Transverse colon (tissue), 4 donors: Measurements from ENCODE around the gene CBX2. TPM values are rescaled to one million over a fixed set of nuclear protein-coding genes. Genes with fewer than 3 reads are reported as not detected.

Experiments
- DNase-seq: peaks from one replicate; pipeline ENCODE4 v3.0.0-alpha.2; 2019
- H3K27ac ChIP-seq, 4 donors: fragments of 200-600 bp; sonication (generic); 2 replicates each; pipeline ENCODE4 v1.5.1; 2016 to 2018; ENCODE audit warnings: inconsistent platforms in 4 of 4
- H3K27me3 ChIP-seq: fragments of 200-600 bp; sonication (generic); 2 replicates; pipeline ENCODE4 v1.5.1; 2017; ENCODE audit warnings: inconsistent platforms
- H3K36me3 ChIP-seq, 4 donors: fragments of 200-600 bp; sonication (generic); 2 replicates each; pipeline ENCODE4 v1.5.1; 2017 to 2019; ENCODE audit warnings: inconsistent platforms in 4 of 4
- H3K4me1 ChIP-seq, 4 donors: fragments of 200-600 bp; sonication (generic); 2 replicates each; pipeline ENCODE4 v1.5.1; 2017 to 2020; ENCODE audit warnings: inconsistent platforms in 4 of 4
- H3K4me3 ChIP-seq, 4 donors: fragments of 200-600 bp; sonication (generic); 1 replicate in 1 of 4; 2 replicates in 3 of 4; pipeline versions ENCODE4 v1.5.1 to v1.6.1; 2017 to 2019; ENCODE audit warnings: inconsistent platforms in 4 of 4
- H3K9me3 ChIP-seq, 2 donors: fragments of 200-600 bp; sonication (generic); 2 replicates each; pipeline ENCODE4 v1.5.1; 2017 to 2019; ENCODE audit warnings: inconsistent platforms in 2 of 2
- EP300 ChIP-seq: sonication (generic); formaldehyde crosslinking; IDR thresholded peaks from one replicate; pipeline ENCODE4 v1.6.1; 2017; ENCODE audit warnings: antibody characterized with exemption, low read depth
- POLR2A ChIP-seq: fragments of 450-650 bp; IDR thresholded peaks from one replicate; pipeline ENCODE4 v1.6.1; 2016; ENCODE audit warnings: antibody characterized with exemption, mild to moderate bottlenecking, moderate library complexity
- POLR2AphosphoS5 ChIP-seq, 3 donors: sonication (generic); formaldehyde crosslinking; IDR thresholded peaks; one replicate each; pipeline ENCODE4 v1.6.1; 2016; ENCODE audit warnings: antibody characterized with exemption in 3 of 3
- WGBS, 2 donors: methylation state at CpG; one replicate each; pipeline ENCODE4 v1.1.5; 2018; ENCODE audit warnings: low coverage in 1 of 2; 5-methylcytosine and 5-hydroxymethylcytosine counted together
- in situ Hi-C, 4 donors: fragments of 200-750 bp; cut with MboI; loops; one replicate each; pipeline versions ENCODE4 v1.15.0 to v1.15.1; 2017; ENCODE audit warnings: low sequenced_read_pairs in 3 of 4, low pct_ligation_motif_present in 1 of 4, low pct_unique_long_range_greater_than_20kb in 1 of 4
- intact Hi-C: fragments of 100-400 bp; cut with DNase I; formaldehyde crosslinking; loops from one replicate; pipeline ENCODE4 v1.15.1; 2023; ENCODE audit warnings: low total_unique reads
- total RNA-seq, 4 donors: library from RNA; depleted of rRNA; stranded (reverse); fragments of >200 nt; gene quantifications; one replicate each; pipeline ENCODE4 v1.1.0, GENCODE V29; 2016
- TF ChIP-seq, protein P1 (sequence below), 5 experiments: fragments of 200-600 bp in 3 of 5; fragments of 450-650 bp in 2 of 5; sonication (generic) in 3 of 5; IDR thresholded peaks; 1 replicate in 2 of 5; 2 replicates in 3 of 5; pipeline ENCODE4 v1.5.1; 2016 to 2017; ENCODE audit warnings: antibody characterized with exemption in 5 of 5, inconsistent platforms in 3 of 5, mild to moderate bottlenecking in 2 of 5, moderate library complexity in 1 of 5

CBX2 gene
- total RNA-seq, 4 donors from 2014 or later: 0.27 to 0.64 TPM; not detected in 2

DNA sequence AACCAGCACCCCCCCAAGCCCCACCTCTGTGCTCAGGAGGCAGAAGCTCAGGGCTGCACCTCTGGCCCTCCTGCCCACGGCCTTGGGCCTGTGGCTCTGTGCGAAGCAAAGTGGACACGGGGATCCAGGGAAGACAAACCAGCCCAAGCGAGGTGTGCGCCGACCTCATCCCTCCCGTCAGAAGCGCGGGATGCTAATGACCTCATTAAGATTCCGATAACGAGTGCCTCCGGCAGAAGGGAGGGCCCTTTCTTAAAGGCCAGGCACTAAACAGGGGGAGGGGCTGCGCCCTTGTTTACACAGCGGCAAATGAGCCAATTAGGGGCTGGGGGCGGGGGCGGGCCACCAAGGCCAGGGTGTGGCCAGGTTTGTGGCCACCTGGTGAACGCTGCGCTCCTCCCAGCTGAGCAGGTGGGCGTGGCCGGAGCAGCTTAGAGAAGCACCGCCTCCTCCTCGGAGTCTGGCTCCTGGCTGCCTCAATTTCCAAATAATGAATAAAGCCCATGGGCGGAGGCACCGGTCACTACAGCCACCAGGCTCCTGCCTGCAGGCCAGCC is 58.1 kb downstream of the CBX2 start:
- peak in 1 of 3 donors; percentile 14 for TF ChIP-seq POLR2AphosphoS5 (IDR thresholded peaks at IDR 0.05)
- TF ChIP-seq EP300: no peak
- Histone ChIP-seq H3K36me3 (peaks cover 0 to 13% (median 2%) of the 10 kb centered on the region in 4 donors), H3K4me1 (peaks cover 45 to 69% (median 60%) of the 10 kb centered on the region in 4 donors), H3K4me3 (peak overlapping the region in 2 of 4 donors; percentile 73 to 75), H3K9me3 (no peaks in the 10 kb centered on the region), H3K27me3 (peaks cover 14% of the 10 kb centered on the region), H3K27ac (peak overlapping the region; percentile 98 to 99 (median 98))
- in situ Hi-C loops (no loop called here), intact Hi-C loops (loop anchor here (10.0 kb wide), 1 partner anchor 159 kb away; no protein-coding TSS in a partner anchor)
- WGBS, 2 donors: 68% methylated on average over 24 of the region's 24 CpGs; no CpG with 5 or more reads in 1 of the 2 donors
- peak; percentile 87 for DNase-seq

DNA sequence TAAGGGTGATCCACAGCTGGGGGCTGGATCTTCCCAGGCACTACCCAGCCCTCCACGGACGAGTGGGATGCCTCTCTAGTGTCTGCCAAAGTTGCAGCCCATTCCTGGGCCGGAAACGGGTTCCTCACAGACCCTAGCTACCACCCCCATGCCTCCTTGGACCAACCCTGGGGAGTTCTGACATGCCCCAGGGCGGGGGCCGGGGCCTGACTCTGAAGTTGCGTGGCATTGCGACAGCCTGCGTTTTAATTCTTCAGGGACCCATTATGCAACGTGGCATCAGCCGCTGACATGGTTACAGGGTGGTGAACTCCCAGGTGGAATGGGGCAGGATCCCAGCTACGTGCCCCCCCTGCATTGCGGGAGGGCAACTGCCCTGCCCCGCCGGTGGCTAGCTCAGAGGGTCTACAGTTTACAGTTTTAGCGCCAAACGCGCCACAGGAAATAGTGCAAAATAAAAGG is 58.6 kb downstream of the CBX2 start:
- peak overlapping the region in 2 of 4 donors; percentile 73 to 75 for H3K4me3 ChIP-seq
- in situ Hi-C loops: no loop called here
- H3K4me1 ChIP-seq: peaks cover 43 to 68% (median 60%) of the 10 kb centered on the region in 4 donors
- H3K27ac ChIP-seq: peak overlapping the region; percentile 98 to 99 (median 98)
- TF ChIP-seq POLR2AphosphoS5 (IDR thresholded peaks at IDR 0.05) (no peak), EP300 (no peak), POLR2A (no peak)
- TF ChIP-seq, protein P1, sequence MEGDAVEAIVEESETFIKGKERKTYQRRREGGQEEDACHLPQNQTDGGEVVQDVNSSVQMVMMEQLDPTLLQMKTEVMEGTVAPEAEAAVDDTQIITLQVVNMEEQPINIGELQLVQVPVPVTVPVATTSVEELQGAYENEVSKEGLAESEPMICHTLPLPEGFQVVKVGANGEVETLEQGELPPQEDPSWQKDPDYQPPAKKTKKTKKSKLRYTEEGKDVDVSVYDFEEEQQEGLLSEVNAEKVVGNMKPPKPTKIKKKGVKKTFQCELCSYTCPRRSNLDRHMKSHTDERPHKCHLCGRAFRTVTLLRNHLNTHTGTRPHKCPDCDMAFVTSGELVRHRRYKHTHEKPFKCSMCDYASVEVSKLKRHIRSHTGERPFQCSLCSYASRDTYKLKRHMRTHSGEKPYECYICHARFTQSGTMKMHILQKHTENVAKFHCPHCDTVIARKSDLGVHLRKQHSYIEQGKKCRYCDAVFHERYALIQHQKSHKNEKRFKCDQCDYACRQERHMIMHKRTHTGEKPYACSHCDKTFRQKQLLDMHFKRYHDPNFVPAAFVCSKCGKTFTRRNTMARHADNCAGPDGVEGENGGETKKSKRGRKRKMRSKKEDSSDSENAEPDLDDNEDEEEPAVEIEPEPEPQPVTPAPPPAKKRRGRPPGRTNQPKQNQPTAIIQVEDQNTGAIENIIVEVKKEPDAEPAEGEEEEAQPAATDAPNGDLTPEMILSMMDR (IDR thresholded peaks at IDR 0.05): no peak
- H3K9me3 ChIP-seq: no peaks in the 10 kb centered on the region
- intact Hi-C loops: loop anchor here (10.0 kb wide), 1 partner anchor 158 kb away; no protein-coding TSS in a partner anchor
- peaks cover 0 to 13% (median 2%) of the 10 kb centered on the region in 4 donors for H3K36me3 ChIP-seq
- DNase-seq: peak; percentile 45
- H3K27me3 ChIP-seq: peaks cover 19% of the 10 kb centered on the region
- 28% methylated on average over 18 of the region's 18 CpGs; no CpG with 5 or more reads in 1 of the 2 donors for WGBS, 2 donors

DNA sequence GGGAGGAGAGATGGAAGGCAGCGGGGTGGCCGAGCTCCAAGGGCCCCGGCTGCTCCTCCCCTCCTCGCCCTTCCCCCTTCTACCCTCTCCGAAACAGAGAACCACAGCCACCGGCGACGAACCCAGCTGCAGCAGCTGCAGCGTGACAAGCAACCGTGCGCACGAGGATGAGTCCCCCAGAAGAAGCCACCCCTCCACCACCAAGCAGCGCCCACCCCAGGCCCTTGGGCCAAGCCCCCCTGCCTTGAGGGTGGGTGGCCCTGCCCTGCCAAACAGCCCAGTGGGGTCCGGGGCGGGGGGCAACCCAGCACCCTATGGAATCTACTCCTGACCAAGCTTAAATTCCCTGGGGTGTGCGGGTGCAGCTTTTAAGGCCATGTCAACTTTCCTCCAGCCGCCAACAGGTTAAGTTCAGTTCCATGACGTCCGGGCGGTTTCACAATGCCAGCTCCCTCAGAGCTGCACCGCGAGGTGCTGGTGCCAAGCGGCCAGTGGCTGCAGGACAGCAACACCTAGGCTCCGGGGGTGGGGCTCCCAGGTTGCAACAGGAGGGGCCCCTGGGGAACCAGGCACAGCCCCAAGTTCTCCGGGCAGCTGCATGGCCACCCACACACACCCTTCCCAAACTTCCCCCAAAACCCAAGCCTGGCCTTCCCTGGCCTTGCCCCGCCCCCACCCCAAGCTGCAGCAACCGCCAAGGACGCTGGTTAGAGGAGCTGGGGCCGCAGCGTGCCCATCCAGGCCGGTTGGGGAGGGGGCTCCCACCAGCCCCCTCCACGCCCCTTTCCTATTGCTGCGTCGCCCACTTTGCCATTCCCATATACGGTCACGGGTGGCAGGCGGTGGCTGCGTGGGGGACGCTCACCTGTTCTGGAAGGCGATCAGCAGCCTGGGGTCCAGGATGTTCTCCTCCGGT is 59.3 kb downstream of the CBX2 start:
- in situ Hi-C loops: no loop called here
- TF ChIP-seq POLR2A (peak; percentile 59), POLR2AphosphoS5 (IDR thresholded peaks at IDR 0.05) (peak; percentile 48 to 69 (median 66)), EP300 (no peak)
- TF ChIP-seq, protein P1 (IDR thresholded peaks at IDR 0.05): peak in 3 of 5 experiments; percentile 20 to 57 (median 32)
- peaks cover 26% of the 10 kb centered on the region for H3K27me3 ChIP-seq
- peak; percentile 91 for DNase-seq
- H3K27ac ChIP-seq: peak overlapping the region; percentile 98 to 99 (median 98)
- no peaks in the 10 kb centered on the region for H3K9me3 ChIP-seq
- intact Hi-C loops: loop anchor here (10.0 kb wide), 1 partner anchor 158 kb away; no protein-coding TSS in a partner anchor
- peak overlapping the region; percentile 63 to 92 (median 74) for H3K4me3 ChIP-seq
- WGBS, 2 donors: 9% methylated on average over 31 of the region's 41 CpGs; no CpG with 5 or more reads in 1 of the 2 donors
- peaks cover 37 to 68% (median 58%) of the 10 kb centered on the region in 4 donors for H3K4me1 ChIP-seq
- peaks cover 0 to 13% (median 2%) of the 10 kb centered on the region in 4 donors for H3K36me3 ChIP-seq

Other genes starting within 250 kb of the CBX2 start
- 10 to 100 TPM in 2 of 4 donors, 1 to 10 TPM in 2; 3.4 to 54.6 (median 7.3) TPM for gene RBFOX3, start 167.1 kb upstream of the CBX2 start, total RNA-seq
- gene ENPP7, start 47.2 kb upstream of the CBX2 start, total RNA-seq: under 1 TPM in 1 of 4 donors, not detected in 3; 0.16 TPM
- gene CBX8, start 18.9 kb downstream of the CBX2 start, total RNA-seq: 1 to 10 TPM; 1.5 to 4.4 (median 3.1) TPM
- gene CBX4, start 61.3 kb downstream of the CBX2 start, total RNA-seq: 10 to 100 TPM in 1 of 4 donors, 1 to 10 TPM in 3; 6.6 to 25.1 (median 8.3) TPM